Activated CD4-positive, CD25-positive, alpha-beta regulatory T cell treated with anti-CD3 and anti-CD28 coated beads, Interleukin-2, amount 50 U/mL, for 16 hours (primary cell): ENCODE measurements around the gene BHMT2.

ENCODE experiments used
- DNase-seq: peaks from one replicate; pipeline ENCODE4 v3.0.0-alpha.2; 2020; ENCODE audit warnings: low read depth, low spot score

The BHMT2 gene

GRCh38 chr5:79119486-79119885 lies 49.9 kb downstream of the BHMT2 start:
- no peak for DNase-seq

- no peak for DNase-seq
Observed at GRCh38 chr5:79120221-79120620, 50.7 kb downstream of the BHMT2 start.

- no peak for DNase-seq
Observed at GRCh38 chr5:79122973-79123372, 53.4 kb downstream of the BHMT2 start.

- DNase-seq, result no peak
Observed at GRCh38 chr5:79124607-79125006, 55.0 kb downstream of the BHMT2 start.

GRCh38 chr5:79130781-79131180 lies 61.2 kb downstream of the BHMT2 start:
- DNase-seq, result no peak

- DNase-seq, result no peak
Observed at GRCh38 chr5:79133121-79133656, 63.6 kb downstream of the BHMT2 start.

- peak; percentile 26 for DNase-seq
Observed at GRCh38 chr5:79133657-79134451, 64.3 kb downstream of the BHMT2 start.

- no peak for DNase-seq
Observed at GRCh38 chr5:79135790-79136553, 66.4 kb downstream of the BHMT2 start.

GRCh38 chr5:79136618-79137017 lies 67.1 kb downstream of the BHMT2 start:
- DNase-seq, result no peak
